CD4-positive, CD25-positive, alpha-beta regulatory T cell (primary cell): Measurements from ENCODE around the gene ERCC1. TPM values are rescaled to one million over a fixed set of nuclear protein-coding genes. Genes with fewer than 3 reads are reported as not detected.
"Not testable (repeated sequence)": the region's sequence is repeated elsewhere in the genome, so short reads cannot be mapped to it uniquely, and the experiment has no call there.

Source experiments
- ATAC-seq, 2 donors: fragments of 150-1000 bp; cut with Tn5 transposase; one replicate each; pipeline ENCODE4 v1.10.0; 2021; ENCODE audit warnings: low read depth in 2 of 2, moderate number of reproducible peaks in 2 of 2, moderate library complexity in 1 of 2
- DNase-seq, 3 donors: peaks; one replicate each; pipeline versions ENCODE4 v3.0.0 to v3.0.0-alpha.2; 2012 to 2022; ENCODE audit warnings: mixed read lengths in 1 of 3
- H3K27ac ChIP-seq: one replicate; pipeline ENCODE4 v1.7.0; 2013; ENCODE audit warnings: mild to moderate bottlenecking, low read length; ENCODE audit not compliant: insufficient read depth, poor library complexity, severe bottlenecking
- H3K27me3 ChIP-seq: one replicate; pipeline ENCODE4 v1.7.0; 2013; ENCODE audit warnings: low read length; ENCODE audit not compliant: control insufficient read depth, insufficient read depth
- H3K36me3 ChIP-seq: one replicate; pipeline ENCODE4 v1.7.0; 2013; ENCODE audit warnings: mild to moderate bottlenecking, low read length, moderate library complexity; ENCODE audit not compliant: control insufficient read depth, insufficient read depth
- H3K4me1 ChIP-seq: 2 replicates; pipeline ENCODE4 v1.7.0; 2013; ENCODE audit warnings: mild to moderate bottlenecking, low read length; ENCODE audit not compliant: insufficient read depth, control insufficient read depth, poor library complexity, severe bottlenecking
- H3K4me3 ChIP-seq: one replicate; pipeline ENCODE4 v1.7.0; 2013; ENCODE audit warnings: low read depth, mild to moderate bottlenecking, low read length, moderate library complexity
- H3K9me3 ChIP-seq, 2 experiments: 1 replicate in 1 of 2; 2 replicates in 1 of 2; pipeline ENCODE4 v1.7.0; 2013; ENCODE audit warnings: low read length in 2 of 2, mild to moderate bottlenecking in 1 of 2, moderate library complexity in 1 of 2; ENCODE audit not compliant: control insufficient read depth in 2 of 2
- H3K27ac Mint-ChIP-seq, 3 donors: one replicate each; pipeline ENCODE4 v1.8.0; 2020 to 2022; ENCODE audit warnings: mild to moderate bottlenecking in 3 of 3, mixed read lengths in 3 of 3, moderate library complexity in 2 of 3
- H3K27me3 Mint-ChIP-seq: one replicate; pipeline ENCODE4 v1.8.0; 2022; ENCODE audit warnings: mild to moderate bottlenecking, mixed read lengths
- H3K36me3 Mint-ChIP-seq: one replicate; pipeline ENCODE4 v1.8.0; 2020; ENCODE audit warnings: mixed read lengths
- H3K4me1 Mint-ChIP-seq, 4 donors: one replicate each; pipeline ENCODE4 v1.8.0; 2020 to 2022; ENCODE audit warnings: mixed read lengths in 4 of 4, mild to moderate bottlenecking in 1 of 4
- H3K4me3 Mint-ChIP-seq, 4 donors: one replicate each; pipeline ENCODE4 v1.8.0; 2020 to 2022; ENCODE audit warnings: mild to moderate bottlenecking in 4 of 4, mixed read lengths in 4 of 4, moderate library complexity in 3 of 4
- H3K9me3 Mint-ChIP-seq, 7 donors: one replicate each; pipeline ENCODE4 v1.8.0; 2020 to 2022; ENCODE audit warnings: mixed read lengths in 7 of 7, mild to moderate bottlenecking in 3 of 7, moderate library complexity in 2 of 7
- polyA plus RNA-seq, 4 donors: library from polyadenylated mRNA; unstranded; fragments of 300-500 nt; fragmentation: Illumina TruSeq; gene quantifications; one replicate each; pipeline ENCODE4 v1.2.3, GENCODE V29; 2021
- total RNA-seq: library from RNA; stranded (reverse); gene quantifications from one replicate; pipeline ENCODE4 v1.2.3, GENCODE V29; 2022

Gene ERCC1
- total and polyA plus RNA-seq, 5 donors from 2014 or later = 25.9 to 30.5 (median 26.7) TPM

GRCh38 chr19:45429896-45430295, 6.2 kb upstream of the ERCC1 start:
- not testable (repeated sequence) for H3K27ac Mint-ChIP-seq, H3K36me3 Mint-ChIP-seq

GRCh38 chr19:45428384-45429231, 4.9 kb upstream of the ERCC1 start:
- DNase-seq = no peak
- no peak overlapping the region for H3K27ac ChIP-seq
- Mint-ChIP-seq H3K27ac (no peak overlapping the region), H3K9me3 (no peaks in the 10 kb centered on the region), H3K4me1 (peaks cover 3 to 21% (median 12%) of the 10 kb centered on the region in 4 donors), H3K4me3 (peak overlapping the region in 3 of 4 donors; percentile 64 to 79 (median 74)), H3K27me3 (peaks cover 10% of the 10 kb centered on the region), H3K36me3 (no peaks in the 10 kb centered on the region)
- no peak for ATAC-seq
- H3K27me3 ChIP-seq = peaks cover 2% of the 10 kb centered on the region
- H3K4me3 ChIP-seq = no peak overlapping the region
- H3K4me1 ChIP-seq = peaks cover 24% of the 10 kb centered on the region
- H3K9me3 ChIP-seq = no peaks in the 10 kb centered on the region
- H3K36me3 ChIP-seq = no peaks in the 10 kb centered on the region

More at GRCh38 chr19:45429896-45430295, 6.2 kb upstream of the ERCC1 start:
- H3K27ac ChIP-seq, ATAC-seq, DNase-seq, H3K4me3 ChIP-seq, H3K9me3 ChIP-seq, H3K4me3 Mint-ChIP-seq, H3K9me3 Mint-ChIP-seq, H3K36me3 ChIP-seq, H3K27me3 ChIP-seq: not testable (repeated sequence)
- peaks cover 0 to 10% (median 2%) of the 10 kb centered on the region in 4 donors for H3K4me1 Mint-ChIP-seq
- H3K4me1 ChIP-seq = peaks cover 12% of the 10 kb centered on the region
- peaks cover 10% of the 10 kb centered on the region for H3K27me3 Mint-ChIP-seq

GRCh38 chr19:45424191-45425058, 708 bp upstream of the ERCC1 start:
- Mint-ChIP-seq H3K9me3 (no peaks in the 10 kb centered on the region), H3K27ac (peak overlapping the region; percentile 89 to 94 (median 89)), H3K4me1 (peaks cover 3 to 51% (median 25%) of the 10 kb centered on the region in 4 donors), H3K4me3 (peak overlapping the region; percentile 90 to 98 (median 97)), H3K36me3 (peaks cover 4% of the 10 kb centered on the region), H3K27me3 (peaks cover 10% of the 10 kb centered on the region)
- DNase-seq (peak in 2 of 3 donors; percentile 37 to 61), ATAC-seq (peak; percentile 30 to 38)
- Histone ChIP-seq H3K27me3 (peaks cover 1% of the 10 kb centered on the region), H3K9me3 (no peaks in the 10 kb centered on the region), H3K4me1 (peaks cover 43% of the 10 kb centered on the region), H3K27ac (peak overlapping the region; percentile 80), H3K36me3 (no peaks in the 10 kb centered on the region), H3K4me3 (peak overlapping the region; percentile 78)

GRCh38 chr19:45423033-45423588, 606 bp downstream of the ERCC1 start:
- peak in 1 of 2 donors; percentile 63 for ATAC-seq
- peaks cover 39% of the 10 kb centered on the region for H3K4me1 ChIP-seq

GRCh38 chr19:45421947-45422498, 1.7 kb downstream of the ERCC1 start:
- H3K4me1 Mint-ChIP-seq = peaks cover 3 to 52% (median 23%) of the 10 kb centered on the region in 4 donors
- no peaks in the 10 kb centered on the region for H3K9me3 Mint-ChIP-seq
- peak overlapping the region in 3 of 4 donors; percentile 61 to 96 (median 63) for H3K4me3 Mint-ChIP-seq
- H3K27ac Mint-ChIP-seq = peak overlapping the region in 2 of 3 donors; percentile 34 to 40
- H3K9me3 ChIP-seq = no peaks in the 10 kb centered on the region
- no peak for ATAC-seq
- peaks cover 4% of the 10 kb centered on the region for H3K27me3 Mint-ChIP-seq
- no peaks in the 10 kb centered on the region for H3K27me3 ChIP-seq
- H3K36me3 ChIP-seq = no peaks in the 10 kb centered on the region
- no peak overlapping the region for H3K4me3 ChIP-seq
- DNase-seq = no peak
- H3K36me3 Mint-ChIP-seq = peaks cover 10% of the 10 kb centered on the region
- H3K4me1 ChIP-seq = peaks cover 35% of the 10 kb centered on the region
- no peak overlapping the region for H3K27ac ChIP-seq

More at GRCh38 chr19:45423033-45423588, 606 bp downstream of the ERCC1 start:
- peak overlapping the region; percentile 48 to 94 (median 89) for H3K27ac Mint-ChIP-seq
- Histone ChIP-seq H3K4me3 (peak overlapping the region; percentile 78), H3K36me3 (no peaks in the 10 kb centered on the region), H3K27ac (peak overlapping the region; percentile 80), H3K27me3 (no peaks in the 10 kb centered on the region), H3K9me3 (no peaks in the 10 kb centered on the region)
- H3K9me3 Mint-ChIP-seq = no peaks in the 10 kb centered on the region
- peaks cover 10% of the 10 kb centered on the region for H3K27me3 Mint-ChIP-seq
- H3K36me3 Mint-ChIP-seq = peaks cover 8% of the 10 kb centered on the region
- H3K4me3 Mint-ChIP-seq = peak overlapping the region; percentile 90 to 98 (median 97)
- H3K4me1 Mint-ChIP-seq = peaks cover 3 to 58% (median 26%) of the 10 kb centered on the region in 4 donors
- DNase-seq = peak in 1 of 3 donors; percentile 66

GRCh38 chr19:45420871-45421270, 2.8 kb downstream of the ERCC1 start:
- no peak for DNase-seq
- no peaks in the 10 kb centered on the region for H3K27me3 Mint-ChIP-seq
- H3K27me3 ChIP-seq = no peaks in the 10 kb centered on the region
- H3K4me3 ChIP-seq = no peak overlapping the region
- H3K4me1 Mint-ChIP-seq = peaks cover 3 to 52% (median 23%) of the 10 kb centered on the region in 4 donors
- H3K4me1 ChIP-seq = peaks cover 35% of the 10 kb centered on the region
- H3K27ac Mint-ChIP-seq = peak overlapping the region in 1 of 3 donors; percentile 62
- no peak overlapping the region for H3K27ac ChIP-seq
- peaks cover 10% of the 10 kb centered on the region for H3K36me3 Mint-ChIP-seq
- peak overlapping the region in 1 of 4 donors; percentile 31 for H3K4me3 Mint-ChIP-seq
- no peaks in the 10 kb centered on the region for H3K9me3 Mint-ChIP-seq
- no peaks in the 10 kb centered on the region for H3K9me3 ChIP-seq
- no peak for ATAC-seq
- H3K36me3 ChIP-seq = no peaks in the 10 kb centered on the region

GRCh38 chr19:45420356-45420755, 3.4 kb downstream of the ERCC1 start:
- no peaks in the 10 kb centered on the region for H3K9me3 Mint-ChIP-seq
- H3K27ac ChIP-seq = no peak overlapping the region
- H3K27ac Mint-ChIP-seq = peak overlapping the region in 2 of 3 donors; percentile 62 to 82
- peaks cover 35% of the 10 kb centered on the region for H3K4me1 ChIP-seq
- no peaks in the 10 kb centered on the region for H3K36me3 ChIP-seq
- ATAC-seq (no peak), DNase-seq (no peak)
- peaks cover 10% of the 10 kb centered on the region for H3K36me3 Mint-ChIP-seq
- no peaks in the 10 kb centered on the region for H3K9me3 ChIP-seq
- H3K27me3 ChIP-seq = no peaks in the 10 kb centered on the region
- no peaks in the 10 kb centered on the region for H3K27me3 Mint-ChIP-seq
- no peak overlapping the region for H3K4me3 ChIP-seq
- H3K4me1 Mint-ChIP-seq = peaks cover 3 to 52% (median 23%) of the 10 kb centered on the region in 4 donors
- no peak overlapping the region for H3K4me3 Mint-ChIP-seq
